NCI-H82 treated with DMSO at 0.1 percent for 48 hours (cell line): ENCODE data around the gene C6orf15.
A peak's percentile ranks its signal among the peaks of the same experiment; 100 is the strongest.

ENCODE experiments used
- DNase-seq: peaks from one replicate; lab custom pipeline; 2025; ENCODE audit not compliant: unreplicated experiment; lab: John Stamatoyannopoulos, UW

C6orf15 gene

GRCh38 chr6:31110825-31111582 lies 1.4 kb downstream of the C6orf15 start:
- no peak for DNase-seq

GRCh38 chr6:31107052-31107451 lies 5.3 kb downstream of the C6orf15 start:
- no peak for DNase-seq

GRCh38 chr6:31103136-31103535 lies 9.2 kb downstream of the C6orf15 start:
- no peak for DNase-seq

- DNase-seq, result no peak
These were observed 13.9 kb downstream of the C6orf15 start for GRCh38 chr6:31098449-31098938.

GRCh38 chr6:31096656-31097055 lies 15.7 kb downstream of the C6orf15 start:
- DNase-seq, result no peak

- DNase-seq, result no peak
These were observed 16.2 kb downstream of the C6orf15 start for GRCh38 chr6:31096215-31096614.

GRCh38 chr6:31094389-31094881 lies 17.9 kb downstream of the C6orf15 start:
- DNase-seq, result no peak

GRCh38 chr6:31092769-31093505 lies 19.4 kb downstream of the C6orf15 start:
- DNase-seq, result no peak

GRCh38 chr6:31092238-31092637 lies 20.1 kb downstream of the C6orf15 start:
- DNase-seq, result no peak

GRCh38 chr6:31091680-31092079 lies 20.7 kb downstream of the C6orf15 start:
- no peak for DNase-seq

- DNase-seq, result no peak
These were observed 21.4 kb downstream of the C6orf15 start for GRCh38 chr6:31090973-31091364.

GRCh38 chr6:31090275-31090972 lies 22.0 kb downstream of the C6orf15 start:
- no peak for DNase-seq

- DNase-seq, result peak; percentile 30
These were observed 24.8 kb downstream of the C6orf15 start for GRCh38 chr6:31087494-31088089.

- no peak for DNase-seq
These were observed 25.5 kb downstream of the C6orf15 start for GRCh38 chr6:31086788-31087440.

GRCh38 chr6:31083742-31084354 lies 28.5 kb downstream of the C6orf15 start:
- peak; percentile 36 for DNase-seq

- DNase-seq, result no peak
These were observed 30.5 kb downstream of the C6orf15 start for GRCh38 chr6:31081872-31082271.

GRCh38 chr6:31079656-31080261 lies 32.6 kb downstream of the C6orf15 start:
- DNase-seq, result peak; percentile 22

- no peak for DNase-seq
These were observed 35.8 kb downstream of the C6orf15 start for GRCh38 chr6:31076611-31077010.

GRCh38 chr6:31075528-31075927 lies 36.8 kb downstream of the C6orf15 start:
- DNase-seq, result no peak

- DNase-seq, result no peak
These were observed 38.0 kb downstream of the C6orf15 start for GRCh38 chr6:31074401-31074800.
